HG02571 (cell line): Measurements from ENCODE around the gene P3H4.
"Not testable (repeated sequence)": the region's sequence is repeated elsewhere in the genome, so short reads cannot be mapped to it uniquely, and the experiment has no call there.

Experiments
- ATAC-seq: cut with Tn5 transposase; IDR thresholded peaks from one replicate; pipeline ENCODE4 v1.9.1; 2021; ENCODE audit warnings: mild to moderate bottlenecking, moderate library complexity; ENCODE audit not compliant: unreplicated experiment

P3H4 gene

DNA sequence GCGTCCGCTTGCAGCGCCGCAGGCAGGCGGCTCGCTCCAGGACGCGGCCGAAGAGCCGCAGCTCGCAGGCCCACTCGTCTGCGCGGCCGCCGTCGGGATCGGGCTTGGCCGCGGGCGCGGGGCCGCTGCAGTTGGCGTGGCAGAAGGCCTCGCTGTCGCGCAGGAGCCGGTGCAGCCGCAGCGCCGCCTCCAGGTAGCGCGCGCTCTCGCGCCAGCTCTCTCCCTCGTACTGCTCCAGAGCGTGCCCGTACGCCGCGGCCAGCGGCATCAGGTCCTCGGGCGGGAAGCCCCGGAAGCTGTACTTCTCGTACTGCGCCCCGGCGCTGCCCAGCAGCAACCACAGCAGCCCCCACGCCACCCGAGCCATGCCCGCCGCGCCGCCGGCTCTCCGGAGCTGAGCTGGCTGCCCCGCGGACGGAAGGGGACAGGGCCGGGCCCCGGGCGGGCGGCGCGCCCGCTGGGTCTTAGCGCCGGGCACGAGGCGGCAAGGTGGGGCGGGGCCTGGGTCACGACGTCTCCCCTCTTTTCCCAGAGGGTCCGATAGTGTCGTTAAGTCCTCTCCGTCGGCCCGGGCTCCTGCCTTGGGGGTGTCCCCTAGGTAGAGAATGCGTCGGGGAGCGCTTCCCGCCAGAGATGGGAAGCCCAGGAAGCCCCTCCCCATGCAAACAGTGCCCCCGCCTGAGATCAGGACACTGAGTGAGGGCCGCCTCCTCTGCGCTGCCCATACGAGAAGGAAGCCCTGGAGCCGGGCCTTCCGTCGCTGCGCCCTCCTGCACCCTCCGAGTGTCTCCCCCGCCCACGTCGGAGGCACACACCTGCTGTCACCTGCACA lies at the start of gene P3H4:
Gene P3H4, minus strand, starts transcription at position 401 of the 832 bp plus-strand sequence. Its CDS starts 34 bp downstream, at position 367.
- peak; percentile 64 for ATAC-seq

DNA sequence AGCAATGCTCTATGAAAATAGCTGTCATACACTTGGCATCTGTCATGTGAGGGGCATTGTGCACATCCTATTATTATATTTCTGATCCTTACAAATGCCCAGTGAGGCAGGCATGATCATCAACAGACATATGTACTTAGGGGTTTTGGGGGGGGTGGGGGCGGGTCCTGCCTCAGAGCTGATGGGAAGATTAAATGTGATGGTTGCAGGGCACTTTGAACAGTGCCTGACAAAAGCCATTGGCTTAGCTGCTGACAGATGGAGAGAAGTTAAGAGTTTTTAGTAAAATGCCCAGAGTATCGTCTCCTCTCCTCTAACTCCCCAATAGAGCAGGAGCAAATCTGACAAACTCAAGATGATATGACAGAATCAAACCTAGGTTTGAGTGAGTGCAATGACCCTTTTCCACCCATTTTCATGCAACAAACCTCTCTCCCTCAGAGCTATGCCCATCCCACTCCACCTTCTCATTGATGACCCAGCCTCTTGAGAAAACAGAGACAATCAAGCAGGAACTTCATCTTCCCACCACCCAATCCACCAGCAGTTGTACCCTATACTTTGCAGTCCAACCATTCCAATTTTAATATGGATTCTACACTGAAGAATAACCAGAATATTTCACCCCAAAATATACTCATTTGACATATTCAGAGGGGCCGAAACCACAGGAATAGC lies 48.6 kb upstream of the P3H4 start:
- no peak for ATAC-seq

- not testable (repeated sequence) for ATAC-seq
These were observed 39.6 kb upstream of the P3H4 start for GRCh38 chr17:41851382-41851781.

- ATAC-seq, result no peak
These were observed 37.7 kb upstream of the P3H4 start for GRCh38 chr17:41849251-41849990.

DNA sequence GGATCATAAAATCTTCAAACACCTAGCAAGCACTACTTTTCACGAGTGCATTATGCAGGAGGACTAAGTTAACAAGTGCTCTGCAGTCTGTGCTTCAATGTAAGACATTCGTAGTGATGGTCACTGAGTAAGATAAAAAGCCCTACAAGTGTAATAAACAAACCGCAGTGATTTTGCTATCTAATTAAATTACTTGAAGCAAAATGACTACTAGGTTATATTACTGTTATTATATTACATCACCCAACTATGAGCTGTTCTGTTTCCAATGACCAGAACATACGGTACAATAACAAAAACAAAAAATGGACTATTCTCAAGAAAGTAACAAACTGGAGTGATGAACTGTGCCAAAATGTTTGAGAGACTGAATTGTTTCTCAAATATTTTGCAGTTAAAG lies 37.0 kb upstream of the P3H4 start:
- no peak for ATAC-seq

- ATAC-seq, result no peak
These were observed 33.2 kb upstream of the P3H4 start for GRCh38 chr17:41844971-41845370.

GRCh38 chr17:41840781-41841180 lies 29.0 kb upstream of the P3H4 start:
- ATAC-seq, result not testable (repeated sequence)

DNA sequence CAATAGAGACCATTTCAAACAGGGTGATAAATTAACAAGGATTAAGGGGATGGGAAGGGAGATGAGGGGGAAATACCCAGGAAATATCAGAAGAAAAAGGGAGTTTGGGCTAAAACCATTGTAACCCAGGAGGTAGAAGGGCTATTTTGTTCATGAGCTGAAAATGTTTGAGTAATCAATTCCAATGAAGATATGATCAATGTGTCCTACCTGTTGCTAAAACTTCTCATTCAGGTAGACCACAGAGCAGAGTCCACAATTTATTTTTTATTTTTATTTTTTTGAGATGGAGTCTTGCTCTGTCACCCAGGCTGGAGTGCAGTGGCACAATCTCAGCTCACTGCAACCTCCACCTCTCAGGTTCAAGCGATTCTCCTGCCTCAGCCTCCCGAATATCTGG lies 27.7 kb upstream of the P3H4 start:
- ATAC-seq, result not testable (repeated sequence)

DNA sequence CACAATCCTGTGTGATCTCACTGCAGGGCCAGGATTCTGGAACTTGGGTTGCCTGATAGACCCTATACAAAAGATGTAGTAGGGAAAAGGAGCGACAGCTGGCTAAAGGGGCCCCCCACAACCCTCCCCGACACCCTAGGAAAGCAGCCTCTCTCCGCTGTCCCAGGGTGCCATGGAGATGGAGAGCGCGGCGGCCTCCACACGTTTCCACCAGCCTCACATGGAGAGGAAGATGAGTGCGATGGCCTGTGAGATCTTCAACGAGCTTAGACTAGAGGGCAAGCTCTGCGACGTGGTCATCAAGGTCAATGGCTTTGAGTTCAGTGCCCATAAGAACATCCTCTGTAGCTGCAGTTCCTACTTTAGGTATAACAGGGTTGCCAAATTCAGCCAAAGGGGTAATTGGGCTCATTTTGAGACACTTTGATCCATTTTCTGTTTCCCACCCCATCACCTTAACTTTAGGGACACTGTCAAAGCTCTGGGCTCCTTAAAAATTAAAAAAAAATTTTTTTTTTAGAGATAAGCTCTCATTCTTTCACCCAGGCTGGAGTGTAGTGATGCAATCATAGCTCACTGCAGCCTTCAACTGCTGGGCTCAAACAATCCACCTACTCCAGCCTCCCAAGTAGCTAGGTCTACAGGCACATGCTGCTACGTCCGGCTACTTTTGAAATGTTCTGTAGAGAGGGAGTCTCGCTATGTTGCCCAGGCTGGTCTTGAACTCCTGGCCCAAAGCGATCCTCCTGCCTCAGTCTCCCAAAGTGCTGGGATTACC lies 26.2 kb upstream of the P3H4 start, which contains the start of gene KLHL10:
Gene KLHL10, plus strand, starts transcription at position 65 of the 778 bp plus-strand sequence. Its CDS starts 108 bp downstream, at position 173.
- no peak for ATAC-seq

GRCh38 chr17:41836550-41837196 lies 24.9 kb upstream of the P3H4 start:
- ATAC-seq, result no peak

GRCh38 chr17:41835800-41836549 lies 24.2 kb upstream of the P3H4 start, which contains the start of gene NT5C3B:
NT5C3B (minus strand) TSS chr17:41836232; CDS start chr17:41836193, 39 bp downstream.
- ATAC-seq, result peak; percentile 67

DNA sequence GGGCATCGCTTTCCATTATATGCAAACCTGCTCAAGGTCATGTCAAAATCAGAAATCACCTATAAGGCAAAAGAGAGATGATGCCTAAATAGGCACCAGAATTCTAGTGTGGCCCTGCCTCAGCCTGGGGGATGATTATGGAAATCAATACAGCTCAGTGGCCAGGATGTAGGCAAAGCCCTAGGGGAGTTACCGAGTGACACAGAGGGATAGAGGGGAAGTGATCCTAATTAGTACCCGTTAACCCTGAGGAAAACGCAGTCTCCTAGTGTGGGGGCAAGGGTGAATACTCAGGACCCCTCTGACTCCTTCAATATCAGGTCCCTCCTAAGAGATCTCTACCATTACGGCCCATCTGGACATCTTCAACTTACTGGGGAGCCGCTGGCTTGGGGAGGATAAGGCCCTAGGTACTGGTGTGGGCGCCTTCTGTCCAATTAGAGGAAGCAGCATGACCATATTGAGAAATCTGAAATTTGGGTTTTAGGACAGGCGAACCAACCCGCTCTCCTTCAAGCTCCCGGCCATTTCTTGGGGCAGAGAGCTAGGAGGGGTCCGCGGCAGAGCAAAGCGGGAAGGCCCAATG lies 23.6 kb upstream of the P3H4 start:
- ATAC-seq, result peak; percentile 24

- not testable (repeated sequence) for ATAC-seq
These were observed 18.2 kb upstream of the P3H4 start for GRCh38 chr17:41829961-41830360.

DNA sequence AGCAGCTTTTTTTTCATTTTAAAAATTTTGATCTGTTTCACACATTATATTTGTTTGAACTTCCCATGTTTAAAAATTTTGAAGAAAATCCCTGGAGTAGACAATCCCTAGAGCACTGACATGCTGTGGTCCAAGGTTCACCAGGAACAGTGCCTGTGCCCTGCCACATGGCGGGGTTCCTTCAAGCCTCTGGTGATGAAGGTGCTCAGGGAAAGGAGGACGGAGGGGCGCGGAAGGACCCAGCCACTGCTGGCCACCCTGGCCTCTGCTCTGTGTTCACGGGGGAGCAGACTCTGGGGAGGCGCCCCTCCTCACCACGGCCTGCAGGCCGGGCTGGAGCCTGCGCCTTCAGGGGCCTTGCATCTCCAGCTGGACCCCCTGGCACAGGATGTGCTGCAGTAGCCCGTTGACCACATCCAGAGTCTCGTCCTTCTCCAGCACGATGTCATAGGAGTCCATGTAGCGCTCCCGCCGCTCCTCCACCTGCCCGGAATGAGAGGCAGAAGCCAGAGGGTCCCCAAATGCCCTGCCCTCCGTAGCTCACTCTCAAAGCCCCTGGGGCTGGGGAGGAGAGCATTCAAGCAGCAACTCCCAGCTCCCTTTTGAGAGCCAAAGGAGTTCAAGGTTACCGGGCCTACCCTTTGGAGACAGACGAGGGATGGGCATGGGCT lies 13.6 kb upstream of the P3H4 start:
- ATAC-seq, result no peak

GRCh38 chr17:41824086-41824485 lies 12.3 kb upstream of the P3H4 start:
- no peak for ATAC-seq

DNA sequence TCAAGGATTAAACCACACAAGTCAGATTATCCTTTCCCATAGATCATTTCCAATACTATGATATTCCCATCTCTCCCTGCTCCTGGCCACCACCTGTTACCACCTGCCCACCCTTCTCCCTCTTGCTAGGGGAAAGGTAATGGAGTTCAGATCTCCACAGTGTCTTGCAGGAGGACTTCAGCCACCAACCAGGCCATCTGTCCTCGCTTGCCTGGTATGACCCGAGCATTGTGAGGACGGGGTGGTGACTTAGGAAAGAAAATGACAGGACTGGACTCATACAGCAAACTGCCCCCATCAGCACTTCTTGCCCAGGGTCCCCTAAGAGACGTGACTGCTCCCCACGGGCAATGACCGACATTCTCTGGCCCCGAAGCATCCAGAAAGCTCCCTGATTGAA lies 11.8 kb upstream of the P3H4 start:
- ATAC-seq, result no peak

DNA sequence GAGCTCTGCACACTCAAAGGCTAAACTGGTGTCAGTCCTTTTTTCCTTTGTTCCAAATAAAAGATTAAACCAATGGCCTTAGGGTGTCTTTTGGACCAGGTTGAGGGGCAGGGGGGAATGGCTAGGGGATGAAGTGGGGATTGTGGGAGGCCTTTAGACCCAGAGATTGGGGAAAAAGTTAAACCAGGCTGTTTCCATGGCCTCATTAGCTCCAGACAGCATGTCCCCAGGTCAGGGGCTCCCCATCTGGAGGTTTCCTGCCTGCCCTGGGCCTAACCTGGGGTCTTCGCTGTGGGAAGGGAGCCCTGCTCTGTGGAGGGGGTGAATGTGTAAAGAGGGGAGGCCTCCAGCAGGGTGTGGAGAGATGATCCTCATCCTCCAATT lies 11.4 kb upstream of the P3H4 start:
- ATAC-seq, result no peak
